Calu3 (cell line): Measurements from ENCODE around the gene RAB3IL1. TPM values are rescaled to one million over a fixed set of nuclear protein-coding genes. Genes with fewer than 3 reads are reported as not detected.
A peak's percentile ranks its signal among the peaks of the same experiment; 100 is the strongest.

Source experiments
- BruUV-seq: library from RNA; stranded (reverse); fragments of 400-500 nt; replicated peaks from 2 replicates; lab custom pipeline; 2021; lab: Mats Ljungman, UMichigan
- CTCF ChIA-PET: fragments of 300-600 bp; sonication (Branson Sonifier 250); formaldehyde crosslinking; loops from one replicate; lab custom pipeline; 2022; ENCODE audit warnings: antibody characterized with exemption; lab: Charles Lee
- DNase-seq: peaks from one replicate; pipeline ENCODE4 v3.0.0; 2022
- H3K27ac Mint-ChIP-seq: one replicate; pipeline ENCODE4 v1.8.0; 2022; ENCODE audit warnings: mixed read lengths; ENCODE audit not compliant: unreplicated experiment
- H3K27me3 Mint-ChIP-seq: one replicate; pipeline ENCODE4 v1.8.0; 2022; ENCODE audit warnings: mixed read lengths; ENCODE audit not compliant: unreplicated experiment
- H3K36me3 Mint-ChIP-seq: one replicate; pipeline ENCODE4 v1.8.0; 2022; ENCODE audit warnings: mild to moderate bottlenecking, moderate library complexity, mixed read lengths; ENCODE audit not compliant: insufficient read depth, unreplicated experiment
- H3K4me1 Mint-ChIP-seq: one replicate; pipeline ENCODE4 v1.8.0; 2022; ENCODE audit warnings: mild to moderate bottlenecking, low read depth, mixed read lengths; ENCODE audit not compliant: unreplicated experiment
- H3K4me3 Mint-ChIP-seq: one replicate; pipeline ENCODE4 v1.8.0; 2022; ENCODE audit warnings: mild to moderate bottlenecking, low read depth, moderate library complexity, mixed read lengths; ENCODE audit not compliant: unreplicated experiment
- H3K9me3 Mint-ChIP-seq: one replicate; pipeline ENCODE4 v1.8.0; 2022; ENCODE audit warnings: low read depth, mixed read lengths; ENCODE audit not compliant: unreplicated experiment
- CTCF ChIP-seq: fragments of 200-600 bp; IDR thresholded peaks from one replicate; pipeline ENCODE4 v1.8.0; 2022; ENCODE audit warnings: antibody characterized with exemption; ENCODE audit not compliant: unreplicated experiment
- intact Hi-C: fragments of 100-400 bp; cut with micrococcal nuclease; formaldehyde crosslinking; loops from one replicate; pipeline ENCODE4 v1.10.0; 2022; ENCODE audit not compliant: unreplicated experiment
- total RNA-seq: library from RNA; stranded (reverse); gene quantifications from 2 replicates; pipeline ENCODE4 v1.2.3, GENCODE V29; 2022

The RAB3IL1 gene
- total RNA-seq, 1 experiment from 2014 or later = 0.76 TPM

GRCh38 chr11:61905801-61906521 is 11.4 kb downstream of the RAB3IL1 start:
- TF ChIP-seq CTCF = no peak
- no TSS peak for BruUV-seq
- H3K4me1 Mint-ChIP-seq = no peaks in the 10 kb centered on the region
- H3K4me3 Mint-ChIP-seq = no peak overlapping the region
- no peaks in the 10 kb centered on the region for H3K36me3 Mint-ChIP-seq
- no peaks in the 10 kb centered on the region for H3K9me3 Mint-ChIP-seq
- H3K27ac Mint-ChIP-seq = no peak overlapping the region
- no peak for DNase-seq
- H3K27me3 Mint-ChIP-seq = peaks cover 21% of the 10 kb centered on the region
- intact Hi-C loops = no loop called here
- CTCF ChIA-PET = no interaction called here

GRCh38 chr11:61905067-61905696 is 12.2 kb downstream of the RAB3IL1 start:
- no peaks in the 10 kb centered on the region for H3K9me3 Mint-ChIP-seq
- TF ChIP-seq CTCF = no peak
- BruUV-seq = no TSS peak
- no peak for DNase-seq
- no peaks in the 10 kb centered on the region for H3K36me3 Mint-ChIP-seq
- H3K4me1 Mint-ChIP-seq = no peaks in the 10 kb centered on the region
- intact Hi-C loops = no loop called here
- no peak overlapping the region for H3K4me3 Mint-ChIP-seq
- CTCF ChIA-PET = interaction anchor here (1.0 to 1.2 kb wide), 2 partner anchors 42 to 109 kb away, joined by 4 read pairs; no protein-coding TSS in a partner anchor
- H3K27me3 Mint-ChIP-seq = peaks cover 21% of the 10 kb centered on the region
- no peak overlapping the region for H3K27ac Mint-ChIP-seq

GRCh38 chr11:61904539-61905048 is 12.8 kb downstream of the RAB3IL1 start:
- peaks cover 21% of the 10 kb centered on the region for H3K27me3 Mint-ChIP-seq
- no TSS peak for BruUV-seq
- intact Hi-C loops = no loop called here

More at GRCh38 chr11:61904539-61905048, 12.8 kb downstream of the RAB3IL1 start:
- Mint-ChIP-seq H3K27ac (no peak overlapping the region), H3K9me3 (no peaks in the 10 kb centered on the region), H3K4me3 (peak overlapping the region; percentile 16), H3K36me3 (no peaks in the 10 kb centered on the region), H3K4me1 (no peaks in the 10 kb centered on the region)
- TF ChIP-seq CTCF = no peak
- CTCF ChIA-PET = interaction anchor here (0.7 to 1.2 kb wide), 5 partner anchors 24 to 177 kb away, joined by 3 to 4 read pairs (median 4); no protein-coding TSS in a partner anchor
- peak; percentile 71 for DNase-seq
